ENCODE data around the gene CAPN15.

Gene CAPN15

DNA sequence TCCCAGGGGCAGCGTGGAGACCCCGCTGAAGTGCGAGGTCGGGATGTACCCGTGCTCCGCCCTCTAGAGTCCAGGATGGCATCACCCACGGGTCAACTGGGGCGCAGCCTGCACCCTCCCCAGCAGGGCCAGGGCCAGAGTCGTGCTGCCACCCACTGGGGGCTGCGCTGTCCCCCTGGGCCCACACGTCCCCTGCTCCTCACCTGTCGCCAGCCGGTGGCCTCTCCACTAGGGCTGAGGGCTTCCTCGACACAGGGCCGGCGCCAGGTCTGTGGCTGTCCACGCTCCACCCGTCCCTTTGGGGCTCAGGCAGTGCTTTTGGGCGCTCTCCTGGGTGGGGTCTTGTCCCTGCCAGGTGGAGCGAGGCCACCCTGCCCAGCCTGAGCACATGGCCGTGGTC is 21.1 kb downstream of the CAPN15 start:
- DNase-seq = no peak

GRCh38 chr16:549544-550263 is 22.2 kb downstream of the CAPN15 start:
- no peak for DNase-seq

- DNase-seq = no peak
These were observed 23.7 kb downstream of the CAPN15 start for GRCh38 chr16:551210-551609.

- no peak for DNase-seq
These were observed 24.7 kb downstream of the CAPN15 start for GRCh38 chr16:552171-552570.

- no peak for DNase-seq
These were observed 26.2 kb downstream of the CAPN15 start for GRCh38 chr16:553601-554296.

DNA sequence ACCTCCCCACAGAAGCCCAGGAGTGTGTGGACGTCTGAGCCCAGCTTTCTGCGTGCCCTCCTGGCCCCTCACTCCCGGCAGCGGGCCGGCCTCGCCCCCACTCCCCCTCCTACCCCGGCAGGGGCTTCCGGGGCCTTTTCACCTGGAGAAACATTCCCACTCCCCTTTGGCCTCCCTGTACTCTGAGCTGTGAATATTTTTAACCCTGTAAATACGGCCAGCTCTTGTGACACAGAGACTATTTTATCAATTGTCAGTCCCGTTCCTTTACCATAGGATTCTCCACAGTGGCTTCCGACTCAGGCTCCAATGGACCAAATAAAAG is 26.7 kb downstream of the CAPN15 start:
- no peak for DNase-seq

DNA sequence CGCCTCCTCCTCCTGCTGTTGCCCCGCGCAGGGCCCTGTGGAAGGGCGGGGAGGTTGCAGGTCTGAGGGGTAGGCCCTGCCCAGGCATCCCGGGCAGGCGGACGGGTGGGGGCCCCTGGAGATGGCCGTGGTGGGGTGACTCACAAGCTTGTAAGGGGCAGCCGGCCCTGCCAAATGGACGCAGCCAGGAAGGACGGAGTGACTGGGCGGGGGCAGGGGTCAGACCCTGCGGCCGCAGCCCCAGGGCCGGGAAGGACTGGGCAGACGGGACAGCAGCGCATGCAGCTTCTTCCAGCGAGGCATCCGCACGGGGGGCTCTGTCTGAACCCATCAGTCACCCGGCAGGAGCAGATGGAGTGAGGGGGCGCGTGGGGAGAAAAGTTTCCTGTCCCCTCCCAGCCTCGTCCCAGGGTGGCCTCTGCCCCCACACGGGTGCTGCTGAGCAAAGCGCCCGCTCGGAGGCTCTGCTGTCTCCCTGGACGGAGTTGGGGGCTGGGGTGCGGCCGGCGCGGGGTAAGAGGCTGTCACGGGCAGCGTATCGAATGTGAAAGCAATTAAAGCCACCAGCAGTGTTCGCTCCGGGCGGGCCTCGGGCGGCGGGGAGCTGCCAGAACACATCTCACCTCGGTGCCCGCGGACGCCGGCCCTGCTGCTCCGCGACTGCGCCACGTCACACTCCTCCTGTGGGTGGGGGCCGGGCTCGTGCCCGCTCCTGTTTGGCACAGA is 27.3 kb downstream of the CAPN15 start:
- no peak for DNase-seq

- no peak for DNase-seq
These were observed 28.3 kb downstream of the CAPN15 start for GRCh38 chr16:555528-556473.

DNA sequence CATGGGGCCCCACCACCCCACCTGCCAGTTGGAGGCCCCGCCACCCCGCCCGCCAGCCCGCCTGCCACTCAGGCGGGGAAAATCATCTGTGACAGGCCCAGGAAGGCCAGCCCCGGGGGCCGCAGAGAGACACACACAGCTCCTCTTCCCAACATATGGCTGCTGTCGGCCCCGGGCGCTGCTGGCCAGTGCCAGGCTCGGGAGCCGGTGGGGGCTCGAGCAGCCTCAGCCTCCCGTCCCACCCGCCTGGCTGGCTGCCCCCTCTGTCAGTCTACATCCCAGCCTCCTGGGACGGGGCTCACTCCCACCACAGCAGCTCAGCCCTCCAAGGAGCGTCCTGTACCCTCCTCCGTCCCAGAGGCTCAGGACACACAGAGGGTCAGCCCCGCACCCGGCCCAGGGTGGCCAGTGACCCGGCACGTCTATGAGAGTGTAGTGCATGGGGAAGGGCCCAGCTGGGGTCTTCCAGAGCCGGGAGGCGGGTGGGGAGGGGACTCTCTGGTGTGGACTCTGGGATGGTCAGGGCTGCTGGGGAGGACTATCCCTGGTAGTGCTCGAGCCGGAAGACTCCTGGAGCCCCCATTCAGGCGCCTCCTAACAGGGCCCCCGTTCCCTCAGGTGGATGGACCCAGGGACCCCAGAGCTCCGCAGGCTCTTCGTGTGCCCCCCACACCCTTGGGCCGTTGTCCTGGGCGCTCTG is 29.1 kb downstream of the CAPN15 start:
- no peak for DNase-seq

GRCh38 chr16:557463-558297 is 30.2 kb downstream of the CAPN15 start:
- DNase-seq = no peak

- no peak for DNase-seq
These were observed 30.9 kb downstream of the CAPN15 start for GRCh38 chr16:558298-559020.

DNA sequence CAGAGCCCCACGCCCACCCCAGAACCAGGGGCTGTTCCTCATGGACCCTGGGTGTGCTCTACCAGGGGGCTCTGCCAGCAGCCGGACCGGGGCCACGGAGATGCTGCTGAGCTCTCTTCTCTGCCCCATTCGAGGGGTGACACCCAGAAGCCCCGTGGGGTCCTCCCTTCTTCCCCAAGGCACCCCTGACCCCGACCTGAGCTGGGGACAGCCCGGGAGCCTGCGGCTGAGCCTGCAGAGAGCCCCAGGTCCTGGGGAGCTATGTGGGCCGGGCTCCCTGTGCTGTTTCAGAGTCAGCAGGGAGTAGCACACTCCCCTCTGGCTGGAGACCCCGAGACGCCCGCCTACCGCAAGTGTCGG is 31.5 kb downstream of the CAPN15 start:
- DNase-seq = no peak

- DNase-seq = no peak
These were observed 32.1 kb downstream of the CAPN15 start for GRCh38 chr16:559411-560203.

DNA sequence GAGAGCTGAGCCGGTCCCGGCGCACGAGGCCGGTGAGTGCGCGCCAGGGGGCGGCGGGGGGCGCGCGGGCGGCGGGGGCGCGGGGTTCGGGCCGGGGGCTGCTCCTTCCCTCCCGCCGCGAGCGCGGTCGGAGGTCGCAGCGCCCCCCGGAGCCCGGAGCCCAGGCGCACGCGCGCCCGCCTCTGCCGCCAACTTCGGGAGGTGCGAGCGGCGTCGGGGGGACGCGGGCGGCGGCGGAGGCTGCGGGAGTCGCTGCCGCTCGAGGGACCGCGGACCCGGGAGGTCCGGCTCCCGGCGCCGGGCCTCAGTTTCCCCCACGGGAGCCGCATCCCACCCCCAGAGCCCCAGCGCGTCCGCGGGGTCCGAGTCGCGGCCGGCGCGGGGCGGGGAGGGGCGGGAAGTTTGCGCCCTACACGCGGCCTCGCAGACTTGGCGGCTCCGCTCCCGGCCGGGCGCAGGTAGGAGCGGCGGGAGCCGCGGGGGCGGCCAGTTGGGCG is 32.7 kb downstream of the CAPN15 start, which contains the start of gene PRR35:
PRR35 (plus strand) TSS at position 191 of the 497 bp plus-strand sequence. CDS start 2,901 bp downstream, outside the sequence.
- no peak for DNase-seq

- DNase-seq = no peak
These were observed 33.3 kb downstream of the CAPN15 start for GRCh38 chr16:560701-561412.

GRCh38 chr16:561413-561794 is 33.9 kb downstream of the CAPN15 start:
- no peak for DNase-seq

DNA sequence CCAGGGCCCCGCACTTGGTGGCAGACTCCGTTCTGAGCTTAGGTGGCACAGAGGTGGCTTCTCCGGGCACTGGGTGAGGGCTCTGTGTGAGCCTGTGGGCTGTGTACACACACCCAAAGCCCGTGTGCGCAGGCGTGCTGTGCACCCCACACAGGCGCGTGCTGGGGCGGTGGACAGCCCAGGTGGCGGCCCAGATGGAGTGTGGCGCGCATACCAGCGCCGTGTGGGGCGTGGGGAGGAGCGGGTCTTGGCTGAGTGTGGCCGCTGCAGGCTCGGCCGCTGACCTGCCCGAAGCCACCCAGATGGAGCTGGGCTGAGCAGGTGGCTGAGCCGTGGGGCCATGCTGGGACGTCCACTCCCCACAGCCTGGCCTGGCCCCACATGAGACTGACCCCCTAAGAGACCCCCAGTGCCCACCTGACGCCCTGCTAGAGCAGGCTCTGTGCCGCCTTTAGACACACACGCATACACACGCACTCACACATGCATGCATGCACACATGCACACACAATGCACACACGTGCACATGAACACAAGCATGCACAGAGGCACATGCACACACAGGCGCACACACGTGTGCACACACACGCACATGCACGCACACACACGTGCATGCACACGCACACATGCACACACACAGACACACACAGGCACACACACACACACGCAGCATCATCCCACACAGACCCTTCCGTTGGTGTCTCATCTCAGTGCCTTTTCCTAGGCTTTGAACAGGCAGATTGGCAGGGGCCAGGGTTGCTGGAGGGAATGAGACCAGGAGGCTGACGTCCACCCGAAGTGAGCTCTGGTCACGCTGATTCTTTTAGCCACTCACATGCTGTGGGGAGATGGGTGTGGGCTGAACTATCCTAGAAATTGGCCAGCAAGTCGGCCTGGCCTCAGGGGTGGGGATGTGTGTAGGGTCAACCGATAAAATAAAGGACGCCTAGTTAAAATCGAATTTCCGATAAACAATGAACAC is 34.7 kb downstream of the CAPN15 start:
- DNase-seq = no peak

Data from CD4-positive, alpha-beta T cell treated with Interleukin-1 beta for 1 hour (primary cell).